Tibial artery (tissue), 4 donors: ENCODE data around the gene C3orf70.

Experiments
- DNase-seq, 2 donors: peaks; one replicate each; pipeline ENCODE4 v3.0.0-alpha.2; 2019
- H3K27ac ChIP-seq, 2 donors: fragments of 200-600 bp; sonication (generic) in 1 of 2; 1 replicate in 1 of 2; 2 replicates in 1 of 2; pipeline ENCODE4 v1.5.1; 2018 to 2019; ENCODE audit warnings: mild to moderate bottlenecking in 1 of 2
- H3K27me3 ChIP-seq, 2 donors: fragments of 200-600 bp; sonication (generic) in 1 of 2; one replicate each; pipeline versions ENCODE4 v1.5.1 to v1.6.0; 2016 to 2019
- H3K36me3 ChIP-seq, 3 donors: fragments of 200-600 bp; sonication (generic) in 2 of 3; one replicate each; pipeline ENCODE4 v1.5.1; 2016 to 2019; ENCODE audit warnings: mild to moderate bottlenecking in 2 of 3
- H3K4me1 ChIP-seq, 4 donors: fragments of 200-600 bp; sonication (generic) in 2 of 4; 1 replicate in 3 of 4; 2 replicates in 1 of 4; pipeline ENCODE4 v1.5.1; 2016 to 2019
- H3K4me3 ChIP-seq, 2 donors: fragments of 200-600 bp; sonication (generic) in 1 of 2; 1 replicate in 1 of 2; 2 replicates in 1 of 2; pipeline ENCODE4 v1.5.1; 2018 to 2019; ENCODE audit warnings: mild to moderate bottlenecking in 2 of 2
- H3K9me3 ChIP-seq, 3 donors: fragments of 200-600 bp; sonication (generic) in 1 of 3; one replicate each; pipeline ENCODE4 v1.5.1; 2016 to 2019
- intact Hi-C: fragments of 100-400 bp; cut with DNase I; formaldehyde crosslinking; loops from one replicate; pipeline ENCODE4 v1.15.0; 2023; ENCODE audit warnings: low total_unique reads
- TF ChIP-seq, protein P1 (sequence below), 2 experiments: fragments of 200-600 bp in 1 of 2; fragments of 450-650 bp in 1 of 2; IDR thresholded peaks; one replicate each; pipeline ENCODE4 v1.5.1; 2017 to 2019; ENCODE audit warnings: antibody characterized with exemption in 2 of 2, mild to moderate bottlenecking in 1 of 2, moderate library complexity in 1 of 2

C3orf70 gene

DNA sequence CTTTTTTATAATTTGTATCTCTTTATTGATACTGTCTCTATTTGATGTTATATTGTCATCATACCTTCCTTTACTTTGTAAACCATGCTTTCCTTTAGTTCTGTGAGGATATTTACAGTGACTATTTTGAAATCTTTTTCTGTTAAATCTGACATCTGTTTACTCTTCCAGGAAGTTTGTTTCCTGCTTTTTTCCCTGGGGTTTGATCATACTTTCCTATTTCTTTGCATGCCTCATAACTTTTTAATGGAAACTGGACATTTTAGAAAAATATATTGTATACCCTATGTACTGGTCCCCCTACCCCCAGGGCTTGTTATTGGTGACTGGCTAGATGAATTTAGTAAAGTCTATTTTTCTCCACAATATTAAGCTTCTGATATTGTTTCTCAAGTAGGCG, 115.1 kb downstream of the C3orf70 start:
- intact Hi-C loops, result no loop called here
- Histone ChIP-seq H3K4me3 (no peak overlapping the region), H3K27ac (no peak overlapping the region), H3K27me3 (no peaks in the 10 kb centered on the region), H3K4me1 (no peaks in the 10 kb centered on the region), H3K36me3 (peaks cover 0 to 7% (median 4%) of the 10 kb centered on the region in 3 donors), H3K9me3 (peaks cover 0 to 13% (median 6%) of the 10 kb centered on the region in 3 donors)
- TF ChIP-seq, protein P1, sequence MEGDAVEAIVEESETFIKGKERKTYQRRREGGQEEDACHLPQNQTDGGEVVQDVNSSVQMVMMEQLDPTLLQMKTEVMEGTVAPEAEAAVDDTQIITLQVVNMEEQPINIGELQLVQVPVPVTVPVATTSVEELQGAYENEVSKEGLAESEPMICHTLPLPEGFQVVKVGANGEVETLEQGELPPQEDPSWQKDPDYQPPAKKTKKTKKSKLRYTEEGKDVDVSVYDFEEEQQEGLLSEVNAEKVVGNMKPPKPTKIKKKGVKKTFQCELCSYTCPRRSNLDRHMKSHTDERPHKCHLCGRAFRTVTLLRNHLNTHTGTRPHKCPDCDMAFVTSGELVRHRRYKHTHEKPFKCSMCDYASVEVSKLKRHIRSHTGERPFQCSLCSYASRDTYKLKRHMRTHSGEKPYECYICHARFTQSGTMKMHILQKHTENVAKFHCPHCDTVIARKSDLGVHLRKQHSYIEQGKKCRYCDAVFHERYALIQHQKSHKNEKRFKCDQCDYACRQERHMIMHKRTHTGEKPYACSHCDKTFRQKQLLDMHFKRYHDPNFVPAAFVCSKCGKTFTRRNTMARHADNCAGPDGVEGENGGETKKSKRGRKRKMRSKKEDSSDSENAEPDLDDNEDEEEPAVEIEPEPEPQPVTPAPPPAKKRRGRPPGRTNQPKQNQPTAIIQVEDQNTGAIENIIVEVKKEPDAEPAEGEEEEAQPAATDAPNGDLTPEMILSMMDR (IDR thresholded peaks at IDR 0.05), result no peak
- no peak for DNase-seq

DNA sequence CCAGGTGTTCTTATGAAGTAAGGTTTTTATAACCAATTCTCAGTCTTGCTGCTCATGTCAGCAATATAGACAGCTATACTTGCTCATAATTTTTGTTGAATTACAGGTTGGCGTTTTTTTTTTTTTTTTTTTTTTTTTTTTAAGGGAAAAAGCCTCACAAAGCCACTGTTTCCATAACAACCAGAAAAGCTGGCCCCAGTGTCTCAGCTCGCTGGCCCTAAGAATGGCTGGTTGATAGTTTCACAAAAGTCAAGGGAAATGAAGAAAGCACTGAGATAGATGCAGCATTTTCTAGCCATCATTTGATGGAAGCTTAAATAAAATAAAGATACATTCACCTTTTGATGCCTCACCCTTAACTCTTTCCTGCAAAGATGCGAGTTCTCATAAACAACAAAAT, 121.9 kb downstream of the C3orf70 start:
- DNase-seq, result no peak
- H3K36me3 ChIP-seq, result peaks cover 0 to 18% (median 8%) of the 10 kb centered on the region in 3 donors
- H3K4me3 ChIP-seq, result no peak overlapping the region

DNA sequence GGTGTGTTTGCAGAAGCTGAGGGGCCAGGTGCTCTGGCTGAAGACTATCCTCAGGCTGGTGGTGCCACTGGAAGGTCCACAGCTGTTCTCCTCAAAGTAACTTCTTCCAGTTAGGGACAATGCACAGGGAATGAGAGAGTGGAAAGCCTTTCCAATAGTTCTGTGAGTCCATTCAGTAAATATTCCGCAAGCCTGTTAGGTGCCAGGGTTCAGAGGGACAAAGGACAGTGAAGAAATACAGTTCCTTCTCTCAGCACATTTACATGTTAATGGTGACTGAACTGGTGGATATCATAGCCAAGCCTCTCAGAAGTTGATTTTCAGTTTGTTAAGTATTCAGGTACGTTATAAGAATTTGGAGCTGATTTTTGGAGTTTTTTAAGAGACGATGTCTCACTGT, 122.5 kb downstream of the C3orf70 start:
- TF ChIP-seq, protein P1 (IDR thresholded peaks at IDR 0.05), result no peak
- no peaks in the 10 kb centered on the region for H3K4me1 ChIP-seq
- H3K27ac ChIP-seq, result no peak overlapping the region
- H3K4me3 ChIP-seq, result no peak overlapping the region
- no peaks in the 10 kb centered on the region for H3K9me3 ChIP-seq
- no peaks in the 10 kb centered on the region for H3K27me3 ChIP-seq
- H3K36me3 ChIP-seq, result peaks cover 0 to 18% (median 8%) of the 10 kb centered on the region in 3 donors
- intact Hi-C loops, result no loop called here
- no peak for DNase-seq

More for the DNA sequence above, 121.9 kb downstream of the C3orf70 start:
- H3K27me3 ChIP-seq, result no peaks in the 10 kb centered on the region
- intact Hi-C loops, result no loop called here
- no peak overlapping the region for H3K27ac ChIP-seq
- TF ChIP-seq, protein P1 (IDR thresholded peaks at IDR 0.05), result no peak
- H3K9me3 ChIP-seq, result peaks cover 0 to 1% (median 0%) of the 10 kb centered on the region in 3 donors
- H3K4me1 ChIP-seq, result no peaks in the 10 kb centered on the region

- intact Hi-C loops, result no loop called here
- Histone ChIP-seq H3K27me3 (no peaks in the 10 kb centered on the region), H3K36me3 (peaks cover 0 to 18% (median 13%) of the 10 kb centered on the region in 3 donors), H3K9me3 (no peaks in the 10 kb centered on the region), H3K4me1 (no peaks in the 10 kb centered on the region), H3K27ac (no peak overlapping the region), H3K4me3 (no peak overlapping the region)
- TF ChIP-seq, protein P1 (IDR thresholded peaks at IDR 0.05), result no peak
- DNase-seq, result no peak
Observed at GRCh38 chr3:185029086-185029485, 123.8 kb downstream of the C3orf70 start.

DNA sequence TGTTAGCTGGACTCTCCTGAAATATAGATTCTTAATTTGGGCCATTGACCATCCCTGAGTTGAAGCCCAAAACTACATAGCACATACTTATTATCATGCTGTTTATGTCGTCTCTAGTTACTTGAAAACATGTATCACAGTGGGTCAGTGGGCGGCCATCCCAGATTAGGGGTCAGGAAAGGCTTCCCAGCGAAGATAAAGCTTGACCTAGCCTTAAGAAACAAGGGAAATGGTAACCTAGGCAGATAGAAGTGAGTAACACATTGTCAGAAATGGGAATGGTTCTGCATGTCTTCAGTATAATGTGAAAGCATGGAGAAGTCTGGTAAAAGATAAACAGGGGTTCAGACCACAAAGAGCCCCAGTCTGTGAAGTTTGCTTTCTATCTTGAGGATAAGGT, 124.7 kb downstream of the C3orf70 start:
- intact Hi-C loops, result no loop called here
- TF ChIP-seq, protein P1 (IDR thresholded peaks at IDR 0.05), result no peak
- Histone ChIP-seq H3K9me3 (no peaks in the 10 kb centered on the region), H3K4me3 (no peak overlapping the region), H3K27me3 (no peaks in the 10 kb centered on the region), H3K36me3 (peaks cover 0 to 18% (median 13%) of the 10 kb centered on the region in 3 donors), H3K4me1 (no peaks in the 10 kb centered on the region), H3K27ac (no peak overlapping the region)
- no peak for DNase-seq
